ENCODE results near the gene PDGFA. TPM values are rescaled to one million over a fixed set of nuclear protein-coding genes. Genes with fewer than 3 reads are reported as not detected.

Gene PDGFA
- total RNA-seq, 1 experiment from 2014 or later, result 18.4 TPM

GRCh38 chr7:528451-528850 is 8.8 kb upstream of the PDGFA start:
- H2AFZ ChIP-seq (ENCODE audit: low read length), result no peak overlapping the region
- H3K4me1 ChIP-seq (ENCODE audit: insufficient read depth, low read length), result peaks cover 17% of the 10 kb centered on the region
- intact Hi-C loops (cut with micrococcal nuclease), result loop anchor here (10.0 kb wide), 1 partner anchor 346 kb away; the partner anchor contains the start of gene GET4
- no peaks in the 10 kb centered on the region for H3K9me3 ChIP-seq (ENCODE audit: low read length)
- no peaks in the 10 kb centered on the region for H4K20me1 ChIP-seq (ENCODE audit: low read length)
- ChIA-PET CTCF (no interaction called here), POLR2A (ENCODE audit: unreplicated experiment) (no interaction called here)
- no peak overlapping the region for H3K4me3 ChIP-seq (ENCODE audit: low read length)
- no peak for ATAC-seq
- H3K27ac ChIP-seq (ENCODE audit: low read length), result no peak overlapping the region
- H3K79me2 ChIP-seq (ENCODE audit: low read length), result no peaks in the 10 kb centered on the region
- no peaks in the 10 kb centered on the region for H3K27me3 ChIP-seq (ENCODE audit: low read length)
- H3K9ac ChIP-seq (ENCODE audit: low read length), result no peak overlapping the region
- TF ChIP-seq EZH2phosphoT487 (IDR thresholded peaks at IDR 0.05; ENCODE audit: borderline replicate concordance, low read length), result no peak
- no peak for TF ChIP-seq EZH2 (IDR thresholded peaks at IDR 0.05; ENCODE audit: low read length, unreplicated experiment)
- TF ChIP-seq CTCF (conservative IDR thresholded peaks at IDR 0.05; ENCODE audit: low read depth, low read length), result no peak
- H3K4me2 ChIP-seq (ENCODE audit: low read length), result no peak overlapping the region
- H3K9me2 ChIP-seq (replicated peaks; ENCODE audit: low read length), result no peaks in the 10 kb centered on the region
- no peaks in the 10 kb centered on the region for H3K36me3 ChIP-seq (ENCODE audit: low read depth, low read length)
- BruUV-seq (replicated peaks), result no TSS peak
- no peak for DNase-seq
- no peaks in the 10 kb centered on the region for H3F3A ChIP-seq (ENCODE audit: low read length, unreplicated experiment)

GRCh38 chr7:527723-528122 is 8.1 kb upstream of the PDGFA start:
- CTCF ChIA-PET, result no interaction called here
- Histone ChIP-seq H3K4me2 (ENCODE audit: low read length) (no peak overlapping the region), H3K4me3 (ENCODE audit: low read length) (no peak overlapping the region), H3K27ac (ENCODE audit: low read length) (no peak overlapping the region), H3F3A (ENCODE audit: low read length, unreplicated experiment) (no peaks in the 10 kb centered on the region), H3K9me3 (ENCODE audit: low read length) (no peaks in the 10 kb centered on the region), H3K4me1 (ENCODE audit: insufficient read depth, low read length) (peaks cover 17% of the 10 kb centered on the region), H3K9ac (ENCODE audit: low read length) (no peak overlapping the region), H2AFZ (ENCODE audit: low read length) (no peak overlapping the region), H3K9me2 (replicated peaks; ENCODE audit: low read length) (no peaks in the 10 kb centered on the region), H3K79me2 (ENCODE audit: low read length) (no peaks in the 10 kb centered on the region), H3K27me3 (ENCODE audit: low read length) (no peaks in the 10 kb centered on the region), H3K36me3 (ENCODE audit: low read depth, low read length) (no peaks in the 10 kb centered on the region), H4K20me1 (ENCODE audit: low read length) (no peaks in the 10 kb centered on the region)
- POLR2A ChIA-PET (ENCODE audit: unreplicated experiment), result no interaction called here
- DNase-seq, result no peak
- no peak for ATAC-seq
- intact Hi-C loops (cut with micrococcal nuclease), result loop anchor here (10.0 kb wide), 1 partner anchor 347 kb away; the partner anchor contains the start of gene GET4
- no TSS peak for BruUV-seq (replicated peaks)
- TF ChIP-seq EZH2phosphoT487 (IDR thresholded peaks at IDR 0.05; ENCODE audit: borderline replicate concordance, low read length) (no peak), EZH2 (IDR thresholded peaks at IDR 0.05; ENCODE audit: low read length, unreplicated experiment) (no peak), CTCF (conservative IDR thresholded peaks at IDR 0.05; ENCODE audit: low read depth, low read length) (no peak)

- no peak for TF ChIP-seq CTCF (conservative IDR thresholded peaks at IDR 0.05; ENCODE audit: low read depth, low read length)
- no peak for TF ChIP-seq EZH2 (IDR thresholded peaks at IDR 0.05; ENCODE audit: low read length, unreplicated experiment)
- no peak for TF ChIP-seq EZH2phosphoT487 (IDR thresholded peaks at IDR 0.05; ENCODE audit: borderline replicate concordance, low read length)
- CTCF ChIA-PET, result no interaction called here
- DNase-seq (no peak), ATAC-seq (no peak)
- peaks cover 25% of the 10 kb centered on the region for H3K4me1 ChIP-seq (ENCODE audit: insufficient read depth, low read length)
- H3K79me2 ChIP-seq (ENCODE audit: low read length), result no peaks in the 10 kb centered on the region
- no peaks in the 10 kb centered on the region for H3K36me3 ChIP-seq (ENCODE audit: low read depth, low read length)
- no peak overlapping the region for H3K27ac ChIP-seq (ENCODE audit: low read length)
- POLR2A ChIA-PET (ENCODE audit: unreplicated experiment), result no interaction called here
- H3K9me2 ChIP-seq (replicated peaks; ENCODE audit: low read length), result no peaks in the 10 kb centered on the region
- H3K4me3 ChIP-seq (ENCODE audit: low read length), result no peak overlapping the region
- H3K9ac ChIP-seq (ENCODE audit: low read length), result no peak overlapping the region
- no peak overlapping the region for H2AFZ ChIP-seq (ENCODE audit: low read length)
- no peak overlapping the region for H3K4me2 ChIP-seq (ENCODE audit: low read length)
- intact Hi-C loops (cut with micrococcal nuclease), result loop anchor here (10.0 kb wide), 1 partner anchor 348 kb away; the partner anchor contains the start of gene GET4
- H4K20me1 ChIP-seq (ENCODE audit: low read length), result no peaks in the 10 kb centered on the region
- no TSS peak for BruUV-seq (replicated peaks)
- no peaks in the 10 kb centered on the region for H3F3A ChIP-seq (ENCODE audit: low read length, unreplicated experiment)
- H3K9me3 ChIP-seq (ENCODE audit: low read length), result no peaks in the 10 kb centered on the region
- peaks cover 12% of the 10 kb centered on the region for H3K27me3 ChIP-seq (ENCODE audit: low read length)
Observed at GRCh38 chr7:526460-527034, 6.9 kb upstream of the PDGFA start.

Measured in PC-3 (cell line).